SK-N-SH (cell line): ENCODE results near the gene AKR1D1. TPM values are rescaled to one million over a fixed set of nuclear protein-coding genes. Genes with fewer than 3 reads are reported as not detected.
"Not testable (repeated sequence)": the region's sequence is repeated elsewhere in the genome, so short reads cannot be mapped to it uniquely, and the experiment has no call there.

Experiments
- CTCF ChIA-PET: fragments of 300-600, 350-600 bp; formaldehyde crosslinking; extraction: SDS; loops from one replicate; lab custom pipeline; 2021; lab: Yijun Ruan, JAX
- POLR2A ChIA-PET: fragments of 350-600 bp; sonication (Branson Sonifier 250); formaldehyde crosslinking; extraction: SDS; loops from one replicate; lab custom pipeline; 2020; ENCODE audit warnings: antibody characterized with exemption, inconsistent platforms; lab: Yijun Ruan, JAX
- DNase-seq: peaks from one replicate; pipeline ENCODE4 v3.0.0; 2012
- H2AFZ ChIP-seq: fragments of 200-600 bp; sonication (generic); 2 replicates; pipeline ENCODE4 v1.8.1; 2016; ENCODE audit warnings: antibody characterized with exemption, mild to moderate bottlenecking, low read depth
- H3F3A ChIP-seq: fragments of 200-600 bp; sonication (generic); replicated peaks from 2 replicates; pipeline ENCODE3; 2016; ENCODE audit warnings: antibody characterized with exemption, mild to moderate bottlenecking; ENCODE audit not compliant: insufficient read depth
- H3K27ac ChIP-seq, 2 experiments: fragments of 200-500 bp in 1 of 2; fragments of 200-600 bp in 1 of 2; sonication (Bioruptor generic) in 1 of 2; sonication (generic), shearing (Covaris generic) in 1 of 2; 2 replicates each; pipeline versions ENCODE4 v1.5.1 to v1.6.1; 2014 to 2016; ENCODE audit warnings: low read depth in 2 of 2, inconsistent platforms in 1 of 2, low read length in 1 of 2, mild to moderate bottlenecking in 1 of 2, mixed read lengths in 1 of 2
- H3K27me3 ChIP-seq: fragments of 200-600 bp; sonication (generic), shearing (Covaris generic); 2 replicates; pipeline ENCODE4 v1.6.1; 2016; ENCODE audit warnings: mixed run types; ENCODE audit not compliant: insufficient read depth
- H3K36me3 ChIP-seq, 2 experiments: fragments of 200-500 bp in 1 of 2; fragments of 200-600 bp in 1 of 2; sonication (Bioruptor generic) in 1 of 2; sonication (generic) in 1 of 2; replicated peaks in 1 of 2; 2 replicates each; pipeline versions ENCODE3 to v1.5.1; 2014 to 2016; ENCODE audit warnings: low read length in 1 of 2, mild to moderate bottlenecking in 1 of 2; ENCODE audit not compliant: insufficient read depth in 2 of 2, control insufficient read depth in 1 of 2
- H3K4me1 ChIP-seq, 2 experiments: fragments of 200-500 bp in 1 of 2; fragments of 200-600 bp in 1 of 2; sonication (Bioruptor generic) in 1 of 2; sonication (generic), shearing (Covaris generic) in 1 of 2; 2 replicates each; pipeline versions ENCODE4 v1.5.1 to v1.6.1; 2014 to 2016; ENCODE audit warnings: low read depth in 1 of 2, low read length in 1 of 2, mixed run types in 1 of 2; ENCODE audit not compliant: insufficient read depth in 2 of 2, control insufficient read depth in 1 of 2
- H3K4me2 ChIP-seq: fragments of 200-600 bp; sonication (generic), shearing (Covaris generic); 2 replicates; pipeline ENCODE4 v1.6.1; 2017; ENCODE audit warnings: mixed run types
- H3K4me3 ChIP-seq, 2 experiments: fragments of 200-500 bp in 1 of 2; fragments of 200-600 bp in 1 of 2; sonication (Bioruptor generic) in 1 of 2; sonication (generic), shearing (Covaris generic) in 1 of 2; 2 replicates each; pipeline versions ENCODE4 v1.5.1 to v1.8.1; 2014 to 2016; ENCODE audit warnings: low read depth in 2 of 2, inconsistent platforms in 1 of 2, low read length in 1 of 2, mild to moderate bottlenecking in 1 of 2, mixed read lengths in 1 of 2, moderate library complexity in 1 of 2
- H3K79me2 ChIP-seq: fragments of 200-600 bp; sonication (generic); 2 replicates; pipeline ENCODE4 v1.8.1; 2017; ENCODE audit warnings: mild to moderate bottlenecking; ENCODE audit not compliant: insufficient read depth
- H3K9ac ChIP-seq: fragments of 200-600 bp; sonication (generic); 2 replicates; pipeline ENCODE4 v1.6.1; 2017; ENCODE audit warnings: mixed run types
- H3K9me2 ChIP-seq: fragments of 200-600 bp; sonication (generic); 2 replicates; pipeline ENCODE4 v1.6.1; 2017; ENCODE audit warnings: mixed run types
- H3K9me3 ChIP-seq: fragments of 200-600 bp; sonication (generic); 2 replicates; pipeline ENCODE4 v1.6.1; 2017; ENCODE audit warnings: mixed run types, mild to moderate bottlenecking, moderate library complexity
- H4K20me1 ChIP-seq: fragments of 200-600 bp; sonication (generic); 2 replicates; pipeline ENCODE4 v1.6.1; 2017; ENCODE audit warnings: mild to moderate bottlenecking, mixed run types; ENCODE audit not compliant: insufficient read depth
- CHD2 ChIP-seq: fragments of 150-350 bp; IDR thresholded peaks from 2 replicates; pipeline ENCODE4 v1.6.1; 2018; ENCODE audit warnings: low read length; ENCODE audit not compliant: partially characterized antibody
- CTCF ChIP-seq: fragments of 200-600 bp; sonication (generic); IDR thresholded peaks from 2 replicates; pipeline ENCODE4 v1.6.1; 2017; ENCODE audit warnings: antibody characterized with exemption, mild to moderate bottlenecking, moderate library complexity
- EP300 ChIP-seq, 2 experiments: IDR thresholded peaks; 2 replicates each; pipeline versions ENCODE4 v1.4.0 to v1.6.1; 2012; ENCODE audit warnings: borderline replicate concordance in 1 of 2, low read depth in 1 of 2, low read length in 1 of 2
- FOXM1 ChIP-seq: IDR thresholded peaks from 2 replicates; pipeline ENCODE4 v1.4.0; 2012; ENCODE audit warnings: low read depth, mild to moderate bottlenecking
- GATA2 ChIP-seq: sonication (generic); formaldehyde crosslinking; IDR thresholded peaks from 2 replicates; pipeline ENCODE4 v1.5.0; 2020; ENCODE audit warnings: mild to moderate bottlenecking, missing genetic modification reagents
- JUND ChIP-seq: IDR thresholded peaks from 2 replicates; pipeline ENCODE4 v1.4.0; 2012
- MAX ChIP-seq: IDR thresholded peaks from 2 replicates; pipeline ENCODE4 v1.4.0; 2012; ENCODE audit warnings: low read depth
- NFIC ChIP-seq: IDR thresholded peaks from 2 replicates; pipeline ENCODE4 v1.4.0; 2012; ENCODE audit warnings: borderline replicate concordance
- POLR2AphosphoS5 ChIP-seq: IDR thresholded peaks from 2 replicates; pipeline ENCODE4 v1.6.1; 2012; ENCODE audit warnings: low read depth, low read length
- RAD21 ChIP-seq: IDR thresholded peaks from 2 replicates; pipeline ENCODE4 v1.6.1; 2012; ENCODE audit warnings: mild to moderate bottlenecking, low read length
- RXRA ChIP-seq: IDR thresholded peaks from 2 replicates; pipeline ENCODE4 v1.4.0; 2012; ENCODE audit warnings: low read depth, mild to moderate bottlenecking, borderline replicate concordance
- SIN3A ChIP-seq: IDR thresholded peaks from 2 replicates; pipeline ENCODE4 v1.6.1; 2012; ENCODE audit warnings: low read depth, mild to moderate bottlenecking, low read length, moderate library complexity, borderline replicate concordance
- SMC3 ChIP-seq: IDR thresholded peaks from 2 replicates; pipeline ENCODE4 v1.6.1; 2012; ENCODE audit warnings: low read depth, low read length, improper control_type of control experiment
- TEAD4 ChIP-seq: IDR thresholded peaks from 2 replicates; pipeline ENCODE4 v1.4.0; 2012; ENCODE audit warnings: mild to moderate bottlenecking, borderline replicate concordance; ENCODE audit not compliant: insufficient read depth
- ZBTB33 ChIP-seq: IDR thresholded peaks from 2 replicates; pipeline ENCODE4 v1.4.0; 2012; ENCODE audit warnings: low read depth, borderline replicate concordance
- WGBS: methylation state at CpG from one replicate; pipeline ENCODE4 v1.1.6; 2017; ENCODE audit warnings: low lambda C conversion rate; 5-methylcytosine and 5-hydroxymethylcytosine counted together
- polyA plus RNA-seq, 3 experiments: library from polyadenylated mRNA; depleted of rRNA; stranded (reverse); fragments of >200 nt; gene quantifications; 2 replicates each; pipeline ENCODE4 v1.2.3, GENCODE V29; 2012

The AKR1D1 gene
- polyA plus RNA-seq, 1 of the 3 experiments (the other 2 are of a cell fraction): not detected

GRCh38 chr7:138089080-138089901 lies 13.0 kb downstream of the AKR1D1 start:
- no peak for DNase-seq
- TF ChIP-seq GATA2 (CRISPR knock-in tag) (no peak), MAX (no peak), POLR2AphosphoS5 (no peak), TEAD4 (no peak)
- Histone ChIP-seq H3K4me3 (no peak overlapping the region), H3K9me3 (no peaks in the 10 kb centered on the region), H3F3A (no peaks in the 10 kb centered on the region), H3K4me1 (no peaks in the 10 kb centered on the region), H3K79me2 (no peaks in the 10 kb centered on the region), H4K20me1 (no peaks in the 10 kb centered on the region), H2AFZ (no peak overlapping the region), H3K27ac (no peak overlapping the region), H3K27me3 (no peaks in the 10 kb centered on the region), H3K36me3 (no peaks in the 10 kb centered on the region), H3K4me2 (no peak overlapping the region), H3K9me2 (no peaks in the 10 kb centered on the region), H3K9ac (no peak overlapping the region)
- WGBS: 55% methylated on average over 9 of the region's 9 CpGs
- ChIA-PET POLR2A (no interaction called here), CTCF (no interaction called here)

- CTCF ChIA-PET: interaction anchor here (0.6 to 2.2 kb wide), 2 partner anchors 324 to 648 kb away, joined by 3 to 6 read pairs; no protein-coding TSS in a partner anchor
- H3K9me2 ChIP-seq: no peaks in the 10 kb centered on the region
- TF ChIP-seq GATA2 (CRISPR knock-in tag) (no peak), EP300 (IDR thresholded peaks at IDR 0.05; ENCODE audit: borderline replicate concordance in 1 of 2, low read depth in 1 of 2, low read length in 1 of 2) (no peak), CHD2 (no peak), SMC3 (no peak), ZBTB33 (no peak), MAX (no peak), CTCF (no peak), RXRA (no peak), FOXM1 (no peak), SIN3A (no peak), RAD21 (no peak), NFIC (no peak), JUND (no peak)
- no peak for DNase-seq
- 40% methylated on average over 3 of the region's 3 CpGs for WGBS
- no peaks in the 10 kb centered on the region for H3K4me1 ChIP-seq
- no peak overlapping the region for H3K27ac ChIP-seq
- no peak overlapping the region for H3K4me2 ChIP-seq
- no peaks in the 10 kb centered on the region for H3K9me3 ChIP-seq
- H4K20me1 ChIP-seq: no peaks in the 10 kb centered on the region
- no peak overlapping the region for H2AFZ ChIP-seq
- POLR2A ChIA-PET: no interaction called here
- no peak overlapping the region for H3K9ac ChIP-seq
- H3F3A ChIP-seq: no peaks in the 10 kb centered on the region
- H3K79me2 ChIP-seq: no peaks in the 10 kb centered on the region
- no peaks in the 10 kb centered on the region for H3K27me3 ChIP-seq
- no peak overlapping the region for H3K4me3 ChIP-seq
- no peaks in the 10 kb centered on the region for H3K36me3 ChIP-seq
These were observed 14.8 kb downstream of the AKR1D1 start for GRCh38 chr7:138091032-138091431.

- DNase-seq, H4K20me1 ChIP-seq, H3K4me2 ChIP-seq, H3K9me2 ChIP-seq, H3K4me1 ChIP-seq, H3K9me3 ChIP-seq, H3K27ac ChIP-seq, H3K27me3 ChIP-seq, H2AFZ ChIP-seq, H3K9ac ChIP-seq, H3K4me3 ChIP-seq, POLR2A ChIA-PET, H3F3A ChIP-seq, H3K36me3 ChIP-seq, H3K79me2 ChIP-seq: not testable (repeated sequence)
- CTCF ChIA-PET: interaction anchor here (1.0 to 2.2 kb wide), 3 partner anchors 14 to 647 kb away, joined by 3 to 6 read pairs (median 3); no protein-coding TSS in a partner anchor
- WGBS: 44% methylated on average over 2 of the region's 2 CpGs
These were observed 15.6 kb downstream of the AKR1D1 start for GRCh38 chr7:138091840-138092239.
